Measurements from ENCODE around the gene ZSCAN10. TPM values are rescaled to one million over a fixed set of nuclear protein-coding genes. Genes with fewer than 3 reads are reported as not detected.
A peak's percentile ranks its signal among the peaks of the same experiment; 100 is the strongest.
"Not testable (repeated sequence)": the region's sequence is repeated elsewhere in the genome, so short reads cannot be mapped to it uniquely, and the experiment has no call there.

ZSCAN10 gene
- total and polyA plus RNA-seq, 8 donors: not detected

- DNase-seq: peak in 1 of 2 donors; percentile 34
- peak overlapping the region in 4 of 5 donors; percentile 37 to 61 (median 54) for H3K27ac ChIP-seq
- intact Hi-C loops (cut with DNase I; ENCODE audit: low total_unique reads): no loop called here
- no peak for TF ChIP-seq POLR2AphosphoS5 (IDR thresholded peaks at IDR 0.05)
- no peak for TF ChIP-seq POLR2A (IDR thresholded peaks at IDR 0.05)
- TF ChIP-seq CTCF (IDR thresholded peaks at IDR 0.05): no peak
- TF ChIP-seq EP300 (IDR thresholded peaks at IDR 0.05): no peak
- H3K27me3 ChIP-seq: peaks cover 0 to 12% (median 0%) of the 10 kb centered on the region in 3 donors
- 25 to 39% (median 36%) methylated on average over 8 to 10 of the region's 10 CpGs for WGBS, 5 donors
- H3K4me1 ChIP-seq: peaks cover 0 to 17% (median 8%) of the 10 kb centered on the region in 4 donors
- no peaks in the 10 kb centered on the region for H3K36me3 ChIP-seq
- no peak overlapping the region for H3K4me3 ChIP-seq
- no peaks in the 10 kb centered on the region for H3K9me3 ChIP-seq
Observed at GRCh38 chr16:3075523-3075915, 23.6 kb downstream of the ZSCAN10 start.

- H3K4me3 ChIP-seq: no peak overlapping the region
- intact Hi-C loops (cut with DNase I; ENCODE audit: low total_unique reads): no loop called here
- peak overlapping the region; percentile 37 to 61 (median 49) for H3K27ac ChIP-seq
- H3K27me3 ChIP-seq: peaks cover 0 to 12% (median 0%) of the 10 kb centered on the region in 3 donors
- TF ChIP-seq EP300 (IDR thresholded peaks at IDR 0.05) (no peak), POLR2A (IDR thresholded peaks at IDR 0.05) (no peak), POLR2AphosphoS5 (IDR thresholded peaks at IDR 0.05) (no peak), CTCF (IDR thresholded peaks at IDR 0.05) (no peak)
- no peaks in the 10 kb centered on the region for H3K9me3 ChIP-seq
- WGBS, 5 donors: 48 to 64% (median 55%) methylated on average over 8 to 9 of the region's 9 CpGs
- H3K4me1 ChIP-seq: peaks cover 0 to 17% (median 8%) of the 10 kb centered on the region in 4 donors
- peak; percentile 46 to 63 for DNase-seq
- H3K36me3 ChIP-seq: no peaks in the 10 kb centered on the region
Observed at GRCh38 chr16:3074860-3075522, 24.1 kb downstream of the ZSCAN10 start.

GRCh38 chr16:3073448-3073847, 25.6 kb downstream of the ZSCAN10 start:
- intact Hi-C loops (cut with DNase I; ENCODE audit: low total_unique reads): no loop called here
- Histone ChIP-seq H3K27ac (peak overlapping the region in 2 of 5 donors; percentile 8 to 31), H3K4me3 (no peak overlapping the region), H3K27me3 (peaks cover 0 to 12% (median 0%) of the 10 kb centered on the region in 3 donors), H3K36me3 (peaks cover 0 to 8% (median 2%) of the 10 kb centered on the region in 4 donors), H3K9me3 (no peaks in the 10 kb centered on the region), H3K4me1 (peaks cover 0 to 20% (median 8%) of the 10 kb centered on the region in 4 donors)
- no peak for TF ChIP-seq POLR2AphosphoS5 (IDR thresholded peaks at IDR 0.05)
- no peak for TF ChIP-seq EP300 (IDR thresholded peaks at IDR 0.05)
- TF ChIP-seq POLR2A (IDR thresholded peaks at IDR 0.05): no peak
- TF ChIP-seq CTCF (IDR thresholded peaks at IDR 0.05): no peak
- WGBS, 5 donors: 84 to 88% (median 85%) methylated on average over 7 of the region's 7 CpGs
- no peak for DNase-seq

GRCh38 chr16:3072576-3073263, 26.4 kb downstream of the ZSCAN10 start:
- WGBS, 5 donors: 48 to 73% (median 64%) methylated on average over 5 to 14 of the region's 18 CpGs
- peaks cover 0 to 27% (median 10%) of the 10 kb centered on the region in 4 donors for H3K4me1 ChIP-seq
- H3K9me3 ChIP-seq; DNase-seq; H3K4me3 ChIP-seq; intact Hi-C loops (cut with DNase I; ENCODE audit: low total_unique reads): not testable (repeated sequence)
- H3K36me3 ChIP-seq: peaks cover 0 to 10% (median 2%) of the 10 kb centered on the region in 4 donors
- H3K27me3 ChIP-seq: peaks cover 0 to 12% (median 0%) of the 10 kb centered on the region in 3 donors
- H3K27ac ChIP-seq: peak overlapping the region in 2 of 5 donors; percentile 8 to 31

- H3K36me3 ChIP-seq: peaks cover 0 to 10% (median 2%) of the 10 kb centered on the region in 4 donors
- H3K4me3 ChIP-seq; intact Hi-C loops (cut with DNase I; ENCODE audit: low total_unique reads); H3K9me3 ChIP-seq; H3K27ac ChIP-seq; DNase-seq: not testable (repeated sequence)
- H3K4me1 ChIP-seq: peaks cover 0 to 29% (median 11%) of the 10 kb centered on the region in 4 donors
- H3K27me3 ChIP-seq: peaks cover 0 to 12% (median 0%) of the 10 kb centered on the region in 3 donors
- WGBS, 5 donors: 26 to 57% (median 42%) methylated on average over 3 to 4 of the region's 4 CpGs; no CpG with 5 or more reads in 1 of the 5 donors
Observed at GRCh38 chr16:3072148-3072547, 26.9 kb downstream of the ZSCAN10 start.
